IMR-90 (cell line): ENCODE measurements around the gene CYP4V2. TPM values are rescaled to one million over a fixed set of nuclear protein-coding genes. Genes with fewer than 3 reads are reported as not detected.

Source experiments
- ATAC-seq: fragments of 200-7000 bp; cut with Tn5 transposase; 2 replicates; pipeline ENCODE4 v1.9.1; 2020; ENCODE audit warnings: low read depth, mild to moderate bottlenecking, moderate library complexity
- BruUV-seq: library from RNA; stranded (reverse); fragments of 400-500 nt; replicated peaks from 2 replicates; lab custom pipeline; 2021; lab: Mats Ljungman, UMichigan
- CTCF ChIA-PET: fragments of 300-600 bp; formaldehyde crosslinking; extraction: SDS; loops from one replicate; lab custom pipeline; 2021; ENCODE audit warnings: antibody characterized with exemption; lab: Yijun Ruan, JAX
- POLR2A ChIA-PET: fragments of 300-600 bp; sonication (Branson Sonifier 250); formaldehyde crosslinking; loops from one replicate; lab custom pipeline; 2022; ENCODE audit warnings: antibody characterized with exemption; ENCODE audit not compliant: unreplicated experiment; lab: Charles Lee
- DNase-seq: peaks from one replicate; pipeline ENCODE4 v3.0.0; 2013
- H2AFZ ChIP-seq: replicated peaks from 2 replicates; pipeline ENCODE3; 2013; ENCODE audit warnings: low read length, mild to moderate bottlenecking; ENCODE audit not compliant: poor library complexity
- H2AK5ac ChIP-seq: 2 replicates; pipeline ENCODE4 v1.6.1; 2013; ENCODE audit warnings: low read depth, low read length, inconsistent platforms
- H2AK9ac ChIP-seq: replicated peaks from 2 replicates; pipeline ENCODE3; 2013; ENCODE audit warnings: mild to moderate bottlenecking, low read depth, low read length, moderate library complexity; ENCODE audit not compliant: poor library complexity
- H2BK120ac ChIP-seq: 2 replicates; pipeline ENCODE4 v1.6.1; 2013; ENCODE audit warnings: low read depth, low read length, inconsistent platforms
- H2BK15ac ChIP-seq: 3 replicates; pipeline ENCODE4 v1.6.1; 2013; ENCODE audit warnings: low read depth, low read length, inconsistent platforms
- H2BK20ac ChIP-seq: 2 replicates; pipeline ENCODE4 v1.6.1; 2013; ENCODE audit warnings: low read depth, mild to moderate bottlenecking, inconsistent platforms, low read length, moderate library complexity
- H2BK5ac ChIP-seq: 2 replicates; pipeline ENCODE4 v1.6.1; 2013; ENCODE audit warnings: mild to moderate bottlenecking, low read depth, low read length, inconsistent platforms; ENCODE audit not compliant: poor library complexity, severe bottlenecking
- H3K14ac ChIP-seq: replicated peaks from 2 replicates; pipeline ENCODE4 v1.6.1; 2013; ENCODE audit warnings: low read depth, low read length, inconsistent platforms
- H3K18ac ChIP-seq: 2 replicates; pipeline ENCODE4 v1.6.1; 2013; ENCODE audit warnings: low read depth, low read length, control low read depth
- H3K23ac ChIP-seq: 2 replicates; pipeline ENCODE4 v1.6.1; 2013; ENCODE audit warnings: low read depth, low read length, inconsistent platforms
- H3K27ac ChIP-seq: 2 replicates; pipeline ENCODE4 v1.5.1; 2013; ENCODE audit warnings: mild to moderate bottlenecking, control low read depth, low read length; ENCODE audit not compliant: insufficient read depth
- H3K27me3 ChIP-seq: 2 replicates; pipeline ENCODE4 v1.6.1; 2013; ENCODE audit warnings: low read length; ENCODE audit not compliant: control insufficient read depth, insufficient read depth
- H3K36me3 ChIP-seq: 2 replicates; pipeline ENCODE4 v1.6.1; 2013; ENCODE audit warnings: low read length, mixed read lengths; ENCODE audit not compliant: control insufficient read depth, insufficient read depth
- H3K4ac ChIP-seq: 2 replicates; pipeline ENCODE4 v1.6.1; 2013; ENCODE audit warnings: low read depth, low read length, inconsistent platforms
- H3K4me1 ChIP-seq: 2 replicates; pipeline ENCODE4 v1.6.1; 2013; ENCODE audit warnings: low read length, mixed read lengths; ENCODE audit not compliant: control insufficient read depth, insufficient read depth
- H3K4me2 ChIP-seq: 2 replicates; pipeline ENCODE4 v1.6.1; 2013; ENCODE audit warnings: low read depth, mild to moderate bottlenecking, control low read depth, low read length, moderate library complexity
- H3K4me3 ChIP-seq: 2 replicates; pipeline ENCODE4 v1.5.1; 2013; ENCODE audit warnings: low read depth, mild to moderate bottlenecking, control low read depth, low read length, moderate library complexity; ENCODE audit not compliant: insufficient read depth
- H3K56ac ChIP-seq: 2 replicates; pipeline ENCODE4 v1.6.1; 2013; ENCODE audit warnings: low read length, inconsistent platforms; ENCODE audit not compliant: insufficient read depth; ENCODE audit errors: extremely low read depth
- H3K79me1 ChIP-seq, 2 experiments: 2 replicates each; pipeline ENCODE4 v1.6.1; 2013; ENCODE audit warnings: low read length in 2 of 2, inconsistent platforms in 1 of 2, low read depth in 1 of 2
- H3K9ac ChIP-seq: 2 replicates; pipeline ENCODE4 v1.6.1; 2013; ENCODE audit warnings: low read depth, low read length, control low read depth
- H3K9me1 ChIP-seq: 2 replicates; pipeline ENCODE4 v1.6.1; 2013; ENCODE audit warnings: low read length, inconsistent platforms; ENCODE audit not compliant: insufficient read depth
- H3K9me3 ChIP-seq: 2 replicates; pipeline ENCODE4 v1.6.1; 2013; ENCODE audit warnings: low read length; ENCODE audit not compliant: control insufficient read depth, insufficient read depth
- H4K20me1 ChIP-seq: 2 replicates; pipeline ENCODE4 v1.6.1; 2013; ENCODE audit warnings: low read length, inconsistent platforms; ENCODE audit not compliant: insufficient read depth
- H4K5ac ChIP-seq: 2 replicates; pipeline ENCODE4 v1.6.1; 2013; ENCODE audit warnings: mild to moderate bottlenecking, low read depth, low read length, control low read depth
- H4K8ac ChIP-seq, 2 experiments: 2 replicates each; pipeline ENCODE4 v1.6.1; 2013; ENCODE audit warnings: low read depth in 2 of 2, low read length in 2 of 2, control low read depth in 1 of 2, inconsistent platforms in 1 of 2
- H4K91ac ChIP-seq: 2 replicates; pipeline ENCODE4 v1.6.1; 2013; ENCODE audit warnings: low read depth, low read length, inconsistent platforms; ENCODE audit not compliant: insufficient read depth
- CHD1 ChIP-seq: IDR thresholded peaks from 2 replicates; pipeline ENCODE4 v1.6.1; 2012; ENCODE audit warnings: low read depth, low read length, improper control_type of control experiment
- MAFK ChIP-seq: IDR thresholded peaks from 2 replicates; pipeline ENCODE4 v1.6.1; 2012; ENCODE audit warnings: low read depth, low read length, improper control_type of control experiment
- NFE2L2 ChIP-seq: fragments of 150-350 bp; IDR thresholded peaks from 2 replicates; pipeline ENCODE4 v1.6.1; 2016; ENCODE audit warnings: low read depth, mild to moderate bottlenecking, low read length
- POLR2A ChIP-seq: IDR thresholded peaks from 2 replicates; pipeline ENCODE4 v1.6.1; 2012; ENCODE audit warnings: mild to moderate bottlenecking, low read depth, low read length
- RAD21 ChIP-seq: IDR thresholded peaks from 2 replicates; pipeline ENCODE4 v1.6.1; 2012; ENCODE audit warnings: low read length, improper control_type of control experiment
- RCOR1 ChIP-seq: IDR thresholded peaks from 2 replicates; pipeline ENCODE4 v1.6.1; 2012; ENCODE audit warnings: mild to moderate bottlenecking, low read length, improper control_type of control experiment; ENCODE audit not compliant: insufficient replicate concordance
- SMC3 ChIP-seq: fragments of 150-350 bp; IDR thresholded peaks from 2 replicates; pipeline ENCODE4 v1.6.1; 2016; ENCODE audit warnings: low read depth, mild to moderate bottlenecking, antibody characterized with exemption, low read length, moderate library complexity
- WGBS, 2 experiments: methylation state at CpG; one replicate each; pipeline versions ENCODE4 v1.1.5 to v1.1.7; 2013; ENCODE audit warnings: missing lambda C conversion rate in 2 of 2; ENCODE audit not compliant: insufficient read length in 1 of 2; ENCODE audit errors: extremely low coverage in 2 of 2; 5-methylcytosine and 5-hydroxymethylcytosine counted together
- dilution Hi-C: fragments of 300-500 bp; cut with HindIII; formaldehyde crosslinking; loops from one replicate; pipeline ENCODE4 v1.14.3; 2018; ENCODE audit warnings: low sequenced_read_pairs; ENCODE audit not compliant: unreplicated experiment
- in situ Hi-C: fragments of 300-500 bp; cut with MboI; formaldehyde crosslinking; loops from 3 replicates; pipeline ENCODE4 v1.14.3; 2019; ENCODE audit warnings: low sequenced_read_pairs, inconsistent platforms, mixed read lengths
- intact Hi-C: fragments of 100-400 bp; cut with micrococcal nuclease; formaldehyde crosslinking; loops from 2 replicates; pipeline ENCODE4 v1.10.0; 2022
- polyA plus RNA-seq, 3 experiments: library from polyadenylated mRNA; depleted of rRNA; stranded (reverse); fragments of >200 nt; gene quantifications; 2 replicates each; pipeline ENCODE4 v1.2.3, GENCODE V29; 2012; ENCODE audit warnings: low replicate concordance in 1 of 3
- total RNA-seq: library from RNA; depleted of rRNA; stranded (reverse); fragments of >200 nt; gene quantifications from 2 replicates; pipeline ENCODE4 v1.2.3, GENCODE V29; 2012
- TF ChIP-seq, protein P1 (sequence below): fragments of 150-350 bp; IDR thresholded peaks from 2 replicates; pipeline ENCODE4 v1.6.1; 2016; ENCODE audit warnings: low read depth, mild to moderate bottlenecking, low read length, moderate library complexity, borderline replicate concordance
- TF ChIP-seq, protein P2 (sequence below): conservative IDR thresholded peaks from 2 replicates; pipeline ENCODE4 v1.5.1; 2012; ENCODE audit warnings: mild to moderate bottlenecking, low read depth, low read length, improper control_type of control experiment
- TF ChIP-seq, protein P3 (sequence below): fragments of 150-350 bp; IDR thresholded peaks from 2 replicates; pipeline ENCODE4 v1.6.1; 2017; ENCODE audit warnings: mild to moderate bottlenecking, antibody characterized with exemption, low read length, low read depth

The CYP4V2 gene
- total and polyA plus RNA-seq, 2 of the 4 experiments (the other 2 are of a cell fraction), result 3.9 to 4.1 TPM

DNA sequence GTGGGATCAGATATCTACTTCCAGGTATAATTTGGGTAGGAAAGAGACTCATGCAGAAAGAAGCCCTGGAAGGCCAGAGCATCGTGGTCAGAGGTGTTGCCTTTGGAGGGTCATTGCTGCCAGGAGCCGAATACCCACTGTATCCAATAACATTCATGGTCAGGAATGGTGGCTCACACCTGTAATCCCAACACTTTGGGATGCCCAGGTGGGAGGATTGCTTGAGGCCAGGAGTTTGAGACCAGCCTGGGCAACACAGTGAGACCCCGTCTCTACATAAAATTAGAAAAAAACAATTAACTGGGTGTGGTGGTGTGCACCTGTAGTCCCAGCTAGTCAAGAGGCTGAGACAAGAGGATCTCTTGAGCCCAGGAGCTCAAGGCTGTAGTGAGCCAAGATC is 63.8 kb downstream of the CYP4V2 start:
- Histone ChIP-seq H3K27ac (no peak overlapping the region), H3K14ac (no peak overlapping the region), H4K20me1 (no peaks in the 10 kb centered on the region), H3K4ac (no peak overlapping the region), H4K91ac (no peak overlapping the region), H2BK15ac (no peak overlapping the region), H2BK120ac (no peak overlapping the region), H3K4me3 (no peak overlapping the region), H2AK9ac (no peak overlapping the region), H3K18ac (no peak overlapping the region), H3K4me1 (peaks cover 3% of the 10 kb centered on the region), H3K4me2 (no peak overlapping the region), H4K8ac (no peak overlapping the region), H3K79me1 (no peaks in the 10 kb centered on the region), H2AK5ac (no peak overlapping the region), H3K9me1 (no peaks in the 10 kb centered on the region), H3K27me3 (no peaks in the 10 kb centered on the region), H2AFZ (no peak overlapping the region), H3K9ac (no peak overlapping the region), H3K9me3 (no peaks in the 10 kb centered on the region), H4K5ac (no peak overlapping the region), H3K36me3 (no peaks in the 10 kb centered on the region), H3K56ac (no peak overlapping the region), H2BK20ac (no peak overlapping the region), H3K23ac (no peak overlapping the region), H2BK5ac (no peak overlapping the region)
- CTCF ChIA-PET, result no interaction called here
- TF ChIP-seq, protein P1, sequence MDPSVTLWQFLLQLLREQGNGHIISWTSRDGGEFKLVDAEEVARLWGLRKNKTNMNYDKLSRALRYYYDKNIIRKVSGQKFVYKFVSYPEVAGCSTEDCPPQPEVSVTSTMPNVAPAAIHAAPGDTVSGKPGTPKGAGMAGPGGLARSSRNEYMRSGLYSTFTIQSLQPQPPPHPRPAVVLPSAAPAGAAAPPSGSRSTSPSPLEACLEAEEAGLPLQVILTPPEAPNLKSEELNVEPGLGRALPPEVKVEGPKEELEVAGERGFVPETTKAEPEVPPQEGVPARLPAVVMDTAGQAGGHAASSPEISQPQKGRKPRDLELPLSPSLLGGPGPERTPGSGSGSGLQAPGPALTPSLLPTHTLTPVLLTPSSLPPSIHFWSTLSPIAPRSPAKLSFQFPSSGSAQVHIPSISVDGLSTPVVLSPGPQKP, result no peak
- TF ChIP-seq, protein P2, sequence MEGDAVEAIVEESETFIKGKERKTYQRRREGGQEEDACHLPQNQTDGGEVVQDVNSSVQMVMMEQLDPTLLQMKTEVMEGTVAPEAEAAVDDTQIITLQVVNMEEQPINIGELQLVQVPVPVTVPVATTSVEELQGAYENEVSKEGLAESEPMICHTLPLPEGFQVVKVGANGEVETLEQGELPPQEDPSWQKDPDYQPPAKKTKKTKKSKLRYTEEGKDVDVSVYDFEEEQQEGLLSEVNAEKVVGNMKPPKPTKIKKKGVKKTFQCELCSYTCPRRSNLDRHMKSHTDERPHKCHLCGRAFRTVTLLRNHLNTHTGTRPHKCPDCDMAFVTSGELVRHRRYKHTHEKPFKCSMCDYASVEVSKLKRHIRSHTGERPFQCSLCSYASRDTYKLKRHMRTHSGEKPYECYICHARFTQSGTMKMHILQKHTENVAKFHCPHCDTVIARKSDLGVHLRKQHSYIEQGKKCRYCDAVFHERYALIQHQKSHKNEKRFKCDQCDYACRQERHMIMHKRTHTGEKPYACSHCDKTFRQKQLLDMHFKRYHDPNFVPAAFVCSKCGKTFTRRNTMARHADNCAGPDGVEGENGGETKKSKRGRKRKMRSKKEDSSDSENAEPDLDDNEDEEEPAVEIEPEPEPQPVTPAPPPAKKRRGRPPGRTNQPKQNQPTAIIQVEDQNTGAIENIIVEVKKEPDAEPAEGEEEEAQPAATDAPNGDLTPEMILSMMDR, result no peak
- TF ChIP-seq, protein P3, sequence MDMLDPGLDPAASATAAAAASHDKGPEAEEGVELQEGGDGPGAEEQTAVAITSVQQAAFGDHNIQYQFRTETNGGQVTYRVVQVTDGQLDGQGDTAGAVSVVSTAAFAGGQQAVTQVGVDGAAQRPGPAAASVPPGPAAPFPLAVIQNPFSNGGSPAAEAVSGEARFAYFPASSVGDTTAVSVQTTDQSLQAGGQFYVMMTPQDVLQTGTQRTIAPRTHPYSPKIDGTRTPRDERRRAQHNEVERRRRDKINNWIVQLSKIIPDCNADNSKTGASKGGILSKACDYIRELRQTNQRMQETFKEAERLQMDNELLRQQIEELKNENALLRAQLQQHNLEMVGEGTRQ, result no peak
- no peak for TF ChIP-seq RCOR1
- TF ChIP-seq CHD1, result no peak
- TF ChIP-seq MAFK, result no peak
- TF ChIP-seq SMC3, result no peak
- TF ChIP-seq RAD21, result no peak
- no peak for TF ChIP-seq POLR2A
- TF ChIP-seq NFE2L2, result no peak
- in situ Hi-C loops (no loop called here), intact Hi-C loops (no loop called here), dilution Hi-C loops (no loop called here)
- no TSS peak for BruUV-seq
- ATAC-seq, result no peak
- POLR2A ChIA-PET, result no interaction called here
- no CpG with 5 or more reads among the region's 3 CpGs for WGBS, 2 experiments
- no peak for DNase-seq
